MM.1S (cell line): ENCODE data around the gene SRRM3.
"Not testable (repeated sequence)": the region's sequence is repeated elsewhere in the genome, so short reads cannot be mapped to it uniquely, and the experiment has no call there.

Source experiments
- DNase-seq: peaks from one replicate; pipeline ENCODE4 v3.0.0-alpha.2; 2015
- H2AFZ ChIP-seq: fragments of 300-600 bp; sonication (generic); 2 replicates; pipeline ENCODE4 v1.6.0; 2016; ENCODE audit warnings: antibody characterized with exemption, low read length
- H3F3A ChIP-seq: fragments of 300-600 bp; sonication (generic); 2 replicates; pipeline ENCODE4 v1.6.1; 2016; ENCODE audit warnings: mild to moderate bottlenecking, antibody characterized with exemption, low read length, moderate library complexity, mixed read lengths; ENCODE audit not compliant: insufficient read depth
- H3K27ac ChIP-seq: fragments of 300-600 bp; sonication (generic); 2 replicates; pipeline ENCODE4 v1.5.1; 2016; ENCODE audit warnings: mild to moderate bottlenecking, low read length
- H3K27me3 ChIP-seq: fragments of 300-600 bp; sonication (generic); replicated peaks from 2 replicates; pipeline ENCODE4 v1.6.0; 2016; ENCODE audit warnings: low read length; ENCODE audit not compliant: insufficient read depth
- H3K36me3 ChIP-seq: fragments of 300-600 bp; sonication (generic); replicated peaks from 2 replicates; pipeline ENCODE4 v1.6.1; 2016; ENCODE audit warnings: mild to moderate bottlenecking, low read length, mixed read lengths; ENCODE audit not compliant: insufficient read depth
- H3K4me1 ChIP-seq: fragments of 300-600 bp; sonication (generic); 2 replicates; pipeline ENCODE4 v1.6.1; 2016; ENCODE audit warnings: low read length, mixed read lengths
- H3K4me2 ChIP-seq: fragments of 300-600 bp; sonication (generic); 2 replicates; pipeline ENCODE4 v1.6.0; 2016; ENCODE audit warnings: low read depth, low read length
- H3K4me3 ChIP-seq: fragments of 300-600 bp; sonication (generic); 2 replicates; pipeline ENCODE4 v1.5.1; 2016; ENCODE audit warnings: low read length, mixed read lengths
- H3K79me2 ChIP-seq: fragments of 300-600 bp; sonication (generic); 2 replicates; pipeline ENCODE4 v1.6.1; 2016; ENCODE audit warnings: mixed run types, low read length, mixed read lengths
- H3K9ac ChIP-seq: fragments of 300-600 bp; sonication (generic); 2 replicates; pipeline ENCODE4 v1.6.1; 2016; ENCODE audit warnings: low read length, mixed read lengths
- H3K9me2 ChIP-seq: fragments of 300-600 bp; sonication (generic); replicated peaks from 2 replicates; pipeline ENCODE4 v1.6.1; 2016; ENCODE audit warnings: mild to moderate bottlenecking, low read length, mixed read lengths; ENCODE audit not compliant: insufficient read depth
- H3K9me3 ChIP-seq: fragments of 300-600 bp; sonication (generic); replicated peaks from 2 replicates; pipeline ENCODE4 v1.6.1; 2016; ENCODE audit warnings: mild to moderate bottlenecking, low read length, mixed read lengths; ENCODE audit not compliant: insufficient read depth
- H4K20me1 ChIP-seq: fragments of 300-600 bp; sonication (generic); 2 replicates; pipeline ENCODE4 v1.6.1; 2016; ENCODE audit warnings: mild to moderate bottlenecking, low read length, moderate library complexity, mixed read lengths; ENCODE audit not compliant: insufficient read depth
- EZH2 ChIP-seq: fragments of 300-600 bp; sonication (generic); optimal IDR thresholded peaks from 2 replicates; pipeline ENCODE3; 2017; ENCODE audit warnings: low read depth, mild to moderate bottlenecking, antibody characterized with exemption, low read length, mixed read lengths
- EZH2phosphoT487 ChIP-seq: fragments of 300-600 bp; sonication (generic); IDR thresholded peaks from 2 replicates; pipeline ENCODE4 v1.6.1; 2018; ENCODE audit warnings: antibody characterized with exemption, low read length
- TF ChIP-seq, protein P1 (sequence below): fragments of 300-600 bp; sonication (generic); IDR thresholded peaks from 2 replicates; pipeline ENCODE4 v1.5.1; 2016; ENCODE audit warnings: antibody characterized with exemption, low read length, mixed read lengths

SRRM3 gene, protein sequence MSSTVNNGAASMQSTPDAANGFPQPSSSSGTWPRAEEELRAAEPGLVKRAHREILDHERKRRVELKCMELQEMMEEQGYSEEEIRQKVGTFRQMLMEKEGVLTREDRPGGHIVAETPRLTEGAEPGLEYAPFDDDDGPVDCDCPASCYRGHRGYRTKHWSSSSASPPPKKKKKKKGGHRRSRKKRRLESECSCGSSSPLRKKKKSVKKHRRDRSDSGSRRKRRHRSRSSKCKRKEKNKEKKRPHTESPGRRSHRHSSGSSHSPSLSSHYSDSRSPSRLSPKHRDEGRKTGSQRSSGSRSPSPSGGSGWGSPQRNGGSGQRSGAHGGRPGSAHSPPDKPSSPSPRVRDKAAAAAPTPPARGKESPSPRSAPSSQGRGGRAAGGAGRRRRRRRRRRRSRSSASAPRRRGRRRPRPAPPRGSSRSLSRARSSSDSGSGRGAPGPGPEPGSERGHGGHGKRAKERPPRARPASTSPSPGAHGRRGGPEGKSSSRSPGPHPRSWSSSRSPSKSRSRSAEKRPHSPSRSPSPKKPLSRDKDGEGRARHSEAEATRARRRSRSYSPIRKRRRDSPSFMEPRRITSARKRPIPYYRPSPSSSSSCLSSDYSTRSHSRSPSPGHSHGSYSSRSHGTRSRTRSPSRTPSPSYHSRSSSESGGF

DNA sequence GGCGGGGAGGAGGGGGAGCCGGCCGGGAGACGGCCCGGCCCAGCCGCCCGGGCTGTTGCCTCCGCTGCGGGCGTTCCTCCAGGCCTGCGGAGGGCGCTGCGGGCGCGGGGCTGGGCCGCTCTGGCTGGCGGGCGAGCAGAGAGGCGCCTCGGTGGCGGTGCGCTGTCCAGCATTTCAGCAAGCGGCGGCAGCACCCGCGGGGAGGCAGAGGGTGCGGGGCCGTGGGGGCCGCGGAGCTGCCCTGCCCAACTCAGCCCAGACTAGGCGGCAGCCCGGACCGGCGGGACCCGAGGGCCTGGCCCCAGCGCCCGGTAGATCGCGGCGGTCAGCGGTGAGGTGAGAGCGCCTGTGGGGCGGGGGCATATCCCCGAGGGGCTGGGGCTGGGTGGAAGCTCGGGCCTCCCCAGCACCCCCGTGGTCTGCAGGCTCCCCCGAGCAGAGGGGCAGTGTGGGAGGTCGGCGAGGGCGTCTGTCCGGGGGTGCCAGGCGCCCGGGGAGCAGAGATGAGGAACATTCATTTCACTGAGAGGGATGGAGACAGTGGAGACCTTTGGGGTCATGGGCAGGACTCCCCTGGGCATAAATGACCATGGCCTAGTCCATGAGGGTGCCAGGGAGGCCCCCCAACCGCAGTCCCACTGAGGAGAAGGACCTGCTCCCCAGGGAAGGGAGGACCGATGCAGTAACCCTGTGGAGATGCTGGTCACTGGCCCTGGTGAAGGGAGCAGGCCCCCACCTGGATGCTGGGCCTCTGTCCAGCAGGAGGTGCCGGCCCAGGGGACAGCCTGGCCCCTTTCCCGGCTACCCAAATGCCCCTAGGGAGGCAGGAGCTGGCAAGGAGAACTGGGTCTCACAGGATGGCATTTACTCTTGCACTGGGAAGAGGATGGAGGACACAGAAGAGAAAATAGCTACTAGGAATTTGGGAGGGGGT is at the start of gene SRRM3:
Gene SRRM3 (plus strand): TSS at position 165 of the 934 bp plus-strand sequence. CDS start 33,171 bp downstream, outside the sequence.
- Histone ChIP-seq H2AFZ (no peak within 1 kb of the TSS), H3K27ac (no peak within 1 kb of the TSS), H3K27me3 (peaks cover 39% of the 10 kb centered on the region), H3K4me1 (no peaks in the 10 kb centered on the region), H4K20me1 (no peaks in the 10 kb centered on the region), H3K36me3 (no peaks in the 10 kb centered on the region), H3K9me2 (no peaks in the 10 kb centered on the region), H3K4me3 (no peak within 1 kb of the TSS), H3K4me2 (peak within 1 kb of the TSS; percentile 72), H3K9ac (no peak within 1 kb of the TSS), H3K79me2 (no peaks in the 10 kb centered on the region), H3K9me3 (no peaks in the 10 kb centered on the region), H3F3A (no peaks in the 10 kb centered on the region)
- TF ChIP-seq, protein P1, sequence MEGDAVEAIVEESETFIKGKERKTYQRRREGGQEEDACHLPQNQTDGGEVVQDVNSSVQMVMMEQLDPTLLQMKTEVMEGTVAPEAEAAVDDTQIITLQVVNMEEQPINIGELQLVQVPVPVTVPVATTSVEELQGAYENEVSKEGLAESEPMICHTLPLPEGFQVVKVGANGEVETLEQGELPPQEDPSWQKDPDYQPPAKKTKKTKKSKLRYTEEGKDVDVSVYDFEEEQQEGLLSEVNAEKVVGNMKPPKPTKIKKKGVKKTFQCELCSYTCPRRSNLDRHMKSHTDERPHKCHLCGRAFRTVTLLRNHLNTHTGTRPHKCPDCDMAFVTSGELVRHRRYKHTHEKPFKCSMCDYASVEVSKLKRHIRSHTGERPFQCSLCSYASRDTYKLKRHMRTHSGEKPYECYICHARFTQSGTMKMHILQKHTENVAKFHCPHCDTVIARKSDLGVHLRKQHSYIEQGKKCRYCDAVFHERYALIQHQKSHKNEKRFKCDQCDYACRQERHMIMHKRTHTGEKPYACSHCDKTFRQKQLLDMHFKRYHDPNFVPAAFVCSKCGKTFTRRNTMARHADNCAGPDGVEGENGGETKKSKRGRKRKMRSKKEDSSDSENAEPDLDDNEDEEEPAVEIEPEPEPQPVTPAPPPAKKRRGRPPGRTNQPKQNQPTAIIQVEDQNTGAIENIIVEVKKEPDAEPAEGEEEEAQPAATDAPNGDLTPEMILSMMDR = peak; percentile 55
- no peak for TF ChIP-seq EZH2
- peak; percentile 81 for DNase-seq

DNA sequence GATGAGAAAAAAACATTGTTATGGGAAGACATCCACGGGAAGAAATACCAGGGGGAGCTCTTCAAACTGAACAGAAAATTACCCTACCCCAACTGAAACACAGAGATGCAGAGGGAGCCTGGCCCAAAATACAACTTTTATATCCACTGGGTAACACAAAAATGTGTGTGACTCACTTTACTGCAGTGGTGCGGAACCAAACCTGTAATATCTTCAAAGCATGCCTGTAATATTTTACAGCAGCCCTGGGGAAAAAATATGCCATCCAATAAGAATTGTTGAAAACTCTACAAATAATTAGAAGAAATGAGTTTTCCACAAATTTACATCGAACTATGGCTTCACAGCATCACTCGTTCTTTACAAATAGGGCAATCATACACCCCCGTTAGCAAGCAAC is 49.8 kb upstream of the SRRM3 start:
- no peaks in the 10 kb centered on the region for H3K9me2 ChIP-seq
- H3K4me1 ChIP-seq = no peaks in the 10 kb centered on the region
- no peaks in the 10 kb centered on the region for H3F3A ChIP-seq
- H3K79me2 ChIP-seq = no peaks in the 10 kb centered on the region
- H3K4me2 ChIP-seq = no peak overlapping the region
- TF ChIP-seq EZH2phosphoT487 = no peak
- no peak for TF ChIP-seq EZH2
- TF ChIP-seq, protein P1 = no peak
- H4K20me1 ChIP-seq = no peaks in the 10 kb centered on the region
- H2AFZ ChIP-seq = no peak overlapping the region
- no peak for DNase-seq
- no peak overlapping the region for H3K4me3 ChIP-seq
- no peaks in the 10 kb centered on the region for H3K27me3 ChIP-seq
- H3K27ac ChIP-seq = no peak overlapping the region
- H3K36me3 ChIP-seq = no peaks in the 10 kb centered on the region
- no peak overlapping the region for H3K9ac ChIP-seq
- no peaks in the 10 kb centered on the region for H3K9me3 ChIP-seq

DNA sequence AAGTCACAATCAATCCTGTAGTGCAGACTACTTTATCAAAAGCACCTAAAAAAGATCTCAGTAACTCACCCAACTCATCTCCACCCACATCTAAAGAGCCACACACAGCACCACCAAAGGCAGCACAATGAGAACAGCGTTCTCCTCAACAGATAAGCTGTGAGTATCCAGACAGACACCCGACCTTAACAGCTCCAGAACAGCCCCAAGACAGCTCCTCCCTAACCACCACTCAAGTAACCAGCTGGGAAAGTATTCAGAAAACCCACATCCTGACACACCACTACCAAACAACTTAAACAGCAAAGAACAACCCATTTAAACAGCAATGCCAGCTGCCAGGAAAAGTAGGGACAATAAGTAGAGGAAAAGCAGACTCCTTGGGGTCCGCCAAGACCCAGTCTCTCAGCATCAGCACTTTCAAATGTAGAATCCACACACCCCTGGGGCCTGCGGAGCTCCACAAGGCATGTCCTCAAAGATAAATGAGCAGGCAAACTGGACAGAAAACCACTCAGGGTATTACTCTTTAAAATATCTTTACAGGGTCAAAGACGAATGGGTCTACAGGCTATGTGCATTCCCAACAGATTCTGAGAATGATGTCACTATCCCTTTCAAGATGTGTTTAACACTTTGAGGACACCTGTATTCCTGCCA is 48.0 kb upstream of the SRRM3 start:
- not testable (repeated sequence) for H3K27ac ChIP-seq, H3K36me3 ChIP-seq, H4K20me1 ChIP-seq, H3K4me2 ChIP-seq, H3K9me2 ChIP-seq, H3K4me1 ChIP-seq, DNase-seq, H3K9me3 ChIP-seq, H3K27me3 ChIP-seq, H2AFZ ChIP-seq, H3K79me2 ChIP-seq, H3K9ac ChIP-seq, H3K4me3 ChIP-seq, H3F3A ChIP-seq
